GM19240 (cell line): ENCODE measurements around the gene FABP7.

Source experiments
- DNase-seq: peaks from one replicate; pipeline ENCODE4 v3.0.0; 2011; ENCODE audit warnings: low spot score; ENCODE audit not compliant: insufficient read length

Gene FABP7

GRCh38 chr6:122758927-122759334 lies 20.6 kb upstream of the FABP7 start:
- no peak for DNase-seq

GRCh38 chr6:122760330-122760729 lies 19.2 kb upstream of the FABP7 start:
- no peak for DNase-seq

GRCh38 chr6:122766256-122766655 lies 13.3 kb upstream of the FABP7 start:
- no peak for DNase-seq

- no peak for DNase-seq
Measured at GRCh38 chr6:122770835-122771601, 8.5 kb upstream of the FABP7 start.

GRCh38 chr6:122772724-122773415 lies 6.6 kb upstream of the FABP7 start:
- DNase-seq, result no peak

- no peak for DNase-seq
Measured at GRCh38 chr6:122775975-122776374, 3.5 kb upstream of the FABP7 start.

GRCh38 chr6:122778302-122778701 lies 1.2 kb upstream of the FABP7 start:
- DNase-seq, result no peak

- no peak for DNase-seq
Measured at GRCh38 chr6:122778985-122779661, 393 bp upstream of the FABP7 start.

GRCh38 chr6:122780114-122780513 lies 598 bp downstream of the FABP7 start:
- no peak for DNase-seq

GRCh38 chr6:122781716-122782115 lies 2.2 kb downstream of the FABP7 start:
- DNase-seq, result no peak

GRCh38 chr6:122783401-122783800 lies 3.9 kb downstream of the FABP7 start:
- no peak for DNase-seq

GRCh38 chr6:122785891-122786290 lies 6.4 kb downstream of the FABP7 start:
- DNase-seq, result no peak

GRCh38 chr6:122787721-122788120 lies 8.2 kb downstream of the FABP7 start:
- no peak for DNase-seq

GRCh38 chr6:122788208-122788607 lies 8.7 kb downstream of the FABP7 start:
- DNase-seq, result no peak

GRCh38 chr6:122788663-122789181 lies 9.2 kb downstream of the FABP7 start:
- DNase-seq, result no peak

- no peak for DNase-seq
Measured at GRCh38 chr6:122789182-122790027, 9.9 kb downstream of the FABP7 start, which contains the start of gene SMPDL3A. SMPDL3A (plus strand) TSS chr6:122789258; CDS start chr6:122789347, 89 bp downstream.

- no peak for DNase-seq
Measured at GRCh38 chr6:122790028-122790422, 10.5 kb downstream of the FABP7 start.

GRCh38 chr6:122790423-122791309 lies 11.2 kb downstream of the FABP7 start:
- no peak for DNase-seq

- DNase-seq, result no peak
Measured at GRCh38 chr6:122791310-122791679, 11.8 kb downstream of the FABP7 start.

- no peak for DNase-seq
Measured at GRCh38 chr6:122792766-122793165, 13.2 kb downstream of the FABP7 start.
